PC-3 (cell line): ENCODE data around the gene KCNIP4. TPM values are rescaled to one million over a fixed set of nuclear protein-coding genes. Genes with fewer than 3 reads are reported as not detected.
"Not testable (repeated sequence)": the region's sequence is repeated elsewhere in the genome, so short reads cannot be mapped to it uniquely, and the experiment has no call there.

ENCODE experiments used
- ATAC-seq: fragments of 200-7000 bp; cut with Tn5 transposase; 2 replicates; pipeline ENCODE4 v1.9.1; 2020; ENCODE audit warnings: mild to moderate bottlenecking, moderate library complexity
- BruUV-seq: library from RNA; stranded (reverse); fragments of 400-500 nt; replicated peaks from 2 replicates; lab custom pipeline; 2021; lab: Mats Ljungman, UMichigan
- CTCF ChIA-PET: fragments of 300-600 bp; sonication (Branson Sonifier 250); formaldehyde crosslinking; loops from one replicate; lab custom pipeline; 2022; ENCODE audit warnings: antibody characterized with exemption; lab: Charles Lee
- POLR2A ChIA-PET: fragments of 300-600 bp; sonication (Branson Sonifier 250); formaldehyde crosslinking; loops from one replicate; lab custom pipeline; 2022; ENCODE audit warnings: antibody characterized with exemption; ENCODE audit not compliant: unreplicated experiment; lab: Charles Lee
- DNase-seq: peaks from one replicate; pipeline ENCODE4 v3.0.0-alpha.2; 2015
- H2AFZ ChIP-seq: fragments of 300-600 bp; sonication (generic); 2 replicates; pipeline ENCODE4 v1.6.0; 2016; ENCODE audit warnings: antibody characterized with exemption, low read length
- H3F3A ChIP-seq: fragments of 300-600 bp; sonication (generic); one replicate; pipeline ENCODE4 v1.6.0; 2017; ENCODE audit warnings: antibody characterized with exemption, low read length, control low read depth, mild to moderate bottlenecking; ENCODE audit not compliant: unreplicated experiment
- H3K27ac ChIP-seq: fragments of 300-600 bp; sonication (generic); 2 replicates; pipeline ENCODE4 v1.5.1; 2016; ENCODE audit warnings: mild to moderate bottlenecking, low read length
- H3K27me3 ChIP-seq: fragments of 300-600 bp; sonication (generic); 2 replicates; pipeline ENCODE4 v1.6.1; 2016; ENCODE audit warnings: low read length, mixed read lengths
- H3K36me3 ChIP-seq: fragments of 300-600 bp; sonication (generic); 2 replicates; pipeline ENCODE4 v1.6.1; 2016; ENCODE audit warnings: low read depth, mixed run types, low read length, mixed read lengths
- H3K4me1 ChIP-seq: fragments of 300-600 bp; sonication (generic); 2 replicates; pipeline ENCODE4 v1.5.1; 2016; ENCODE audit warnings: low read length; ENCODE audit not compliant: insufficient read depth
- H3K4me2 ChIP-seq: fragments of 300-600 bp; sonication (generic); 2 replicates; pipeline ENCODE4 v1.6.0; 2016; ENCODE audit warnings: low read length
- H3K4me3 ChIP-seq: fragments of 300-600 bp; sonication (generic); 2 replicates; pipeline ENCODE4 v1.5.1; 2016; ENCODE audit warnings: mild to moderate bottlenecking, low read length, mixed read lengths
- H3K79me2 ChIP-seq: fragments of 300-600 bp; sonication (generic); 2 replicates; pipeline ENCODE4 v1.6.1; 2017; ENCODE audit warnings: low read length, mixed read lengths
- H3K9ac ChIP-seq: fragments of 300-600 bp; sonication (generic); 2 replicates; pipeline ENCODE4 v1.6.0; 2016; ENCODE audit warnings: mild to moderate bottlenecking, low read length
- H3K9me2 ChIP-seq: fragments of 300-600 bp; sonication (generic); replicated peaks from 2 replicates; pipeline ENCODE4 v1.6.1; 2016; ENCODE audit warnings: mixed run types, low read length, mixed read lengths
- H3K9me3 ChIP-seq: fragments of 300-600 bp; sonication (generic); 2 replicates; pipeline ENCODE4 v1.6.1; 2016; ENCODE audit warnings: low read length, mixed read lengths
- H4K20me1 ChIP-seq: fragments of 300-600 bp; sonication (generic); 2 replicates; pipeline ENCODE4 v1.6.1; 2016; ENCODE audit warnings: low read length, mixed read lengths
- EZH2 ChIP-seq: fragments of 300-600 bp; sonication (generic); IDR thresholded peaks from one replicate; pipeline ENCODE4 v1.6.1; 2017; ENCODE audit warnings: antibody characterized with exemption, mild to moderate bottlenecking, low read length; ENCODE audit not compliant: unreplicated experiment
- EZH2phosphoT487 ChIP-seq: fragments of 300-600 bp; sonication (generic); IDR thresholded peaks from 2 replicates; pipeline ENCODE4 v1.6.1; 2018; ENCODE audit warnings: mild to moderate bottlenecking, antibody characterized with exemption, low read length, borderline replicate concordance
- intact Hi-C: fragments of 100-400 bp; cut with micrococcal nuclease; formaldehyde crosslinking; loops from 2 replicates; pipeline ENCODE4 v1.9.0; 2023
- total RNA-seq: library from RNA; depleted of rRNA; stranded (reverse); fragments of >200 nt; gene quantifications from 2 replicates; pipeline ENCODE4 v1.2.3, GENCODE V29; 2014
- TF ChIP-seq, protein P1 (sequence below): fragments of 300-600 bp; sonication (generic); conservative IDR thresholded peaks from 2 replicates; pipeline ENCODE4 v1.5.1; 2017; ENCODE audit warnings: antibody characterized with exemption, low read depth, mild to moderate bottlenecking, low read length

Gene KCNIP4
- total RNA-seq, 1 experiment from 2014 or later, result not detected

DNA sequence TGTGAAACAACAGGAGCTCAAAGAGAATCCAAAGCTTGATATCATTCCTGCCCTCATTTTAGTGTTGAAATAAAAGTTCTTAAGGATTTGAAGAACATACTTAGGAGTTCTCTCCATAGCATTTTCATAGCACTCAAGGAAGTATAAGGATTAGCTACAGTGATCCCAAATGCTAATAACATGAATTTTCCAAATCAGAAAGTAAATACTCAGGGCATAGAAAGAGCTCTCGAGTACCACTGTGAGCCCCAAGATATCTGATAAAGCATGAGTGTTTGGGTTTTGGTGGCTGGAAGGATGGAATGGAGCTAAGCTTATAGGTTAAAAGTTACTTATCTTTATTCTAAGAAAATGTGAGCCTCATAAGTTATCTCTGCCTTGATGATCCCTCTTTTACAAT, 584.9 kb downstream of the KCNIP4 start:
- TF ChIP-seq EZH2 (no peak), EZH2phosphoT487 (no peak)
- TF ChIP-seq, protein P1, sequence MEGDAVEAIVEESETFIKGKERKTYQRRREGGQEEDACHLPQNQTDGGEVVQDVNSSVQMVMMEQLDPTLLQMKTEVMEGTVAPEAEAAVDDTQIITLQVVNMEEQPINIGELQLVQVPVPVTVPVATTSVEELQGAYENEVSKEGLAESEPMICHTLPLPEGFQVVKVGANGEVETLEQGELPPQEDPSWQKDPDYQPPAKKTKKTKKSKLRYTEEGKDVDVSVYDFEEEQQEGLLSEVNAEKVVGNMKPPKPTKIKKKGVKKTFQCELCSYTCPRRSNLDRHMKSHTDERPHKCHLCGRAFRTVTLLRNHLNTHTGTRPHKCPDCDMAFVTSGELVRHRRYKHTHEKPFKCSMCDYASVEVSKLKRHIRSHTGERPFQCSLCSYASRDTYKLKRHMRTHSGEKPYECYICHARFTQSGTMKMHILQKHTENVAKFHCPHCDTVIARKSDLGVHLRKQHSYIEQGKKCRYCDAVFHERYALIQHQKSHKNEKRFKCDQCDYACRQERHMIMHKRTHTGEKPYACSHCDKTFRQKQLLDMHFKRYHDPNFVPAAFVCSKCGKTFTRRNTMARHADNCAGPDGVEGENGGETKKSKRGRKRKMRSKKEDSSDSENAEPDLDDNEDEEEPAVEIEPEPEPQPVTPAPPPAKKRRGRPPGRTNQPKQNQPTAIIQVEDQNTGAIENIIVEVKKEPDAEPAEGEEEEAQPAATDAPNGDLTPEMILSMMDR, result no peak
- no peak overlapping the region for H3K9ac ChIP-seq
- no peak overlapping the region for H3K27ac ChIP-seq
- ChIA-PET CTCF (no interaction called here), POLR2A (no interaction called here)
- H3F3A ChIP-seq, result no peaks in the 10 kb centered on the region
- H3K9me3 ChIP-seq, result no peaks in the 10 kb centered on the region
- no peak for DNase-seq
- H3K9me2 ChIP-seq, result no peaks in the 10 kb centered on the region
- intact Hi-C loops, result no loop called here
- no peaks in the 10 kb centered on the region for H3K36me3 ChIP-seq
- ATAC-seq, result no peak
- no peak overlapping the region for H3K4me2 ChIP-seq
- H3K27me3 ChIP-seq, result no peaks in the 10 kb centered on the region
- H3K4me3 ChIP-seq, result no peak overlapping the region
- H4K20me1 ChIP-seq, result no peaks in the 10 kb centered on the region
- H3K79me2 ChIP-seq, result no peaks in the 10 kb centered on the region
- no peaks in the 10 kb centered on the region for H3K4me1 ChIP-seq
- no TSS peak for BruUV-seq
- no peak overlapping the region for H2AFZ ChIP-seq

DNA sequence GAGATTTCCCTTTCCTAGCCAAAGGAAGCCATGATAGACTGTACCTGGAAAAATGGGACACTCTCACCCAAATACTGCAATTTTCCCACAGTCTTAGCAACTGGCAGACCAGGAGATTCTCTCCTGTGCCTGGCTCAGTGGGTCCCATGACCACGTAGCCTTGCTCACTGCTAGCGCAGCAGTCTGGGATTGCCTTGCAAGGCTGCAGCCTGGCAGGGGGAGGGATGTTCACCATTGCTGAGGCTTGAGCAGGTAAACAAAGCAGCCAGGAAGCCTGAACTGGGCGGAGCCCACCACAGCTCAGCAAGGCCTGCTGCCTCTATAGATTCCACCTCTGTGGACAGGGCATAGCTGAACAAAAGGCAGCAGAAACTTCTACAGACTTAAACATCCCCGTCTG, 596.2 kb downstream of the KCNIP4 start:
- intact Hi-C loops, H3K4me3 ChIP-seq, H2AFZ ChIP-seq, H3K79me2 ChIP-seq, H3K27me3 ChIP-seq, ATAC-seq, H3K27ac ChIP-seq, H3K9me2 ChIP-seq, H3F3A ChIP-seq, H3K4me2 ChIP-seq, DNase-seq, H3K36me3 ChIP-seq, H3K4me1 ChIP-seq, H4K20me1 ChIP-seq, BruUV-seq, H3K9me3 ChIP-seq, POLR2A ChIA-PET, H3K9ac ChIP-seq, CTCF ChIA-PET: not testable (repeated sequence)

DNA sequence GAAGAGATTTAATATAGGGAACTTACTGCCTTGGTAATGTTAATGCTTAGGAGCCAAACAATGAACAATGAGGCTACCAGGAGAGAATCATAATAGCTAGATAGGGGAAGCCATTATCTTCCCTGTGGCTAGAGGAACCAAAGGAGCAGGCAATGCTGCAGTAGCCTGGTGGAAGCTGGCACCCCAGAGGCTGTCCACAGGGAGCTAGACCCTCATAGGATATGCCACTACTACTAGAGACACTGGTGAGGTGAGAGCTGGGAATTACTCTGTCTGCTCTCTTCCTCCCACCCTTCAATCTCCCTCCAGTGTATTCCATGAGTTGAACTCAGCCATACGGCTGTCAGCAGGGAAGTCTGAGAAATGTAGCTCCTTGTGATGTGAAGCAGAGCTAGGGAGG, 601.4 kb downstream of the KCNIP4 start:
- Histone ChIP-seq H3K79me2 (no peaks in the 10 kb centered on the region), H3K36me3 (no peaks in the 10 kb centered on the region), H3K4me1 (no peaks in the 10 kb centered on the region), H3K27me3 (no peaks in the 10 kb centered on the region), H3K9ac (no peak overlapping the region), H3K4me2 (no peak overlapping the region), H3K9me2 (no peaks in the 10 kb centered on the region), H2AFZ (no peak overlapping the region), H3K9me3 (no peaks in the 10 kb centered on the region), H3F3A (no peaks in the 10 kb centered on the region), H4K20me1 (no peaks in the 10 kb centered on the region), H3K27ac (no peak overlapping the region), H3K4me3 (no peak overlapping the region)
- DNase-seq (no peak), ATAC-seq (no peak)
- TF ChIP-seq EZH2 (no peak), EZH2phosphoT487 (no peak)
- TF ChIP-seq, protein P1, result no peak
- CTCF ChIA-PET, result no interaction called here
- intact Hi-C loops, result no loop called here
- POLR2A ChIA-PET, result no interaction called here
- no TSS peak for BruUV-seq
